GM12874 (cell line): ENCODE results near the gene GADL1.

Experiments used
- TF ChIP-seq, protein P1 (sequence below): IDR thresholded peaks from 2 replicates; pipeline ENCODE4 v1.5.1; 2011; ENCODE audit warnings: low read depth, mild to moderate bottlenecking, control low read depth, low read length, moderate library complexity; ENCODE audit not compliant: insufficient read depth

GADL1 gene

DNA sequence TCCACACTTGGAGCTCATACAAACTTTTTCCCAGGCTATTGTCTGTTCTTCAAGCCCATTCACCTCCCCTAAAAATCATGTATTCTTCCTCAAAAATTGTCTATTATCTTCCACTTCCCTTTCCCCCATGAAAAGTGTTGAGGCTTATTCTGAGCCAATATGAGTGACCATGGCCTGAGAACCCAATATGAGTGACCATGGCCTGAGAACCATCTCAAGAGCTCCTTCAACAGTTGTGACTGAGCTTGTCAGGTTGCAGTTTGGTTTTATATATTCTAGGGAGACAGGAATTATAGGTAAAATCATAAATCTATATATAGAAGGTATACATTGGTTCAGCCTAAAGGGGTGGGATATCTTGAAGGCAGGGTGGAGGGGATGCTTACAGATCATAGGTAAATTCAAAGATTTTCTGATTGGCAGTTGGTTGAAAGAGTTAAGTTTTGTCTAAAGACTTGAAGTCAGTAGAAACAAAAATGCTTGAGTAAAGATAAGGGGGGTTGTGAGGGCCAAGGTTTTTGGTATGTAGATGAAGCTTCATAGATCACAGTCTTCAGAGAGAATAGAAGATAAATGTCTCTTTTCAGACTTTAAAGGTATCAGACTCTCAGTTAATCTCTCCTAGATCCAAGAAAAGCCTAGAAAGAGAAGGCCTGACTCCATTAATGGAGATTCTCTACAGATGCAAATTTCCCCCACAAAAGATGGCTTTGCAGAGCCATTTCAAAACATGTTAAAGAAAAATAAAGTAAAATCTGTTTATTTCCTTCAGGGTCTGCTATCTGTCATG lies 192.2 kb downstream of the GADL1 start:
- TF ChIP-seq, protein P1, sequence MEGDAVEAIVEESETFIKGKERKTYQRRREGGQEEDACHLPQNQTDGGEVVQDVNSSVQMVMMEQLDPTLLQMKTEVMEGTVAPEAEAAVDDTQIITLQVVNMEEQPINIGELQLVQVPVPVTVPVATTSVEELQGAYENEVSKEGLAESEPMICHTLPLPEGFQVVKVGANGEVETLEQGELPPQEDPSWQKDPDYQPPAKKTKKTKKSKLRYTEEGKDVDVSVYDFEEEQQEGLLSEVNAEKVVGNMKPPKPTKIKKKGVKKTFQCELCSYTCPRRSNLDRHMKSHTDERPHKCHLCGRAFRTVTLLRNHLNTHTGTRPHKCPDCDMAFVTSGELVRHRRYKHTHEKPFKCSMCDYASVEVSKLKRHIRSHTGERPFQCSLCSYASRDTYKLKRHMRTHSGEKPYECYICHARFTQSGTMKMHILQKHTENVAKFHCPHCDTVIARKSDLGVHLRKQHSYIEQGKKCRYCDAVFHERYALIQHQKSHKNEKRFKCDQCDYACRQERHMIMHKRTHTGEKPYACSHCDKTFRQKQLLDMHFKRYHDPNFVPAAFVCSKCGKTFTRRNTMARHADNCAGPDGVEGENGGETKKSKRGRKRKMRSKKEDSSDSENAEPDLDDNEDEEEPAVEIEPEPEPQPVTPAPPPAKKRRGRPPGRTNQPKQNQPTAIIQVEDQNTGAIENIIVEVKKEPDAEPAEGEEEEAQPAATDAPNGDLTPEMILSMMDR: no peak

DNA sequence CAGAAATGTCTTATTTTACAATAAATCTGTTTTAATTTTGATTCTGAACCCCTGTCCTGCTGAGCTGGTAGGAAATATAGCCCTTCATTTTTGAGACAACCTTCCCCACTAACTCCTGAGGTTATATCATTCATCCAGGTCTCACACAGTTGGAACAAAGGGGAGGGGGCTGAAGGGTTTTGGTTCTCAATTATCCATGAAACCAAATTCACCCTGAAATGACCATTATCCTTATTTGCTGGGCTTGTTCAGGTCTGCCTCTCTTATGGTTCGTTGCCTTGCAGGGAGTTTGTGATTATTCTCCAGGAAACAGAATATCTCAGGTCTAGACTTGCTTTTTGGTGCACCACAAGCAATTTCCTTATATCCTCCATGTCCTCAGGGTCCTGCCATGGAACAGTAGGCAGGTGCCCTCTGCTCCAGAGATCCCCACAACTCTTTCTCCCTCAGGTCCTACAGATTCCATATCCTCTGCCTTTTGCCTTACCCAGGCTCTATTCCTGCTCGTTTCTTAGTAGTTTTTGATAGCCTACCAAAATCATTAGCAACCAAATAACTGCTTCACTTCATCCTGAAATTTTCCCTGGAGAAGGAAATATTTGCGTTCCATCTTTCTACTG lies 193.6 kb downstream of the GADL1 start:
- TF ChIP-seq, protein P1: no peak

DNA sequence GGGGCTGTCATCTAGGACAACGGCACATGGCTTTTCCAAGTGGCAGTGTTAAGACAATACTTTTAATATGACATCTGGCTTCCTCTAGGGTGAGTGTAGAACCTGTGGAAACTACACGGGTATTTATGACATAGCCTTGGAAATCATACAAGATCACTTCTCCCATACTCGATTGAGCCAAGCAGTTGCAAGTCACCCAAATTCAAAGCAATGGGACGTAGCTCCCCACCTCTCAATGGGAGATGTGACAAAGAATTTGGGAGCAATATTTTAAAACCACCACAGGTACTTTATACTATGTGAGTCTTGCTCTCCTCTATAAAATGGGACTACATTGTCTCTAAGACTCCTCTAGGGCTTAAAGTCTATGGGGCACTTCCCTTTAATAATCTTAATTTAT lies 194.5 kb downstream of the GADL1 start:
- TF ChIP-seq, protein P1: no peak

DNA sequence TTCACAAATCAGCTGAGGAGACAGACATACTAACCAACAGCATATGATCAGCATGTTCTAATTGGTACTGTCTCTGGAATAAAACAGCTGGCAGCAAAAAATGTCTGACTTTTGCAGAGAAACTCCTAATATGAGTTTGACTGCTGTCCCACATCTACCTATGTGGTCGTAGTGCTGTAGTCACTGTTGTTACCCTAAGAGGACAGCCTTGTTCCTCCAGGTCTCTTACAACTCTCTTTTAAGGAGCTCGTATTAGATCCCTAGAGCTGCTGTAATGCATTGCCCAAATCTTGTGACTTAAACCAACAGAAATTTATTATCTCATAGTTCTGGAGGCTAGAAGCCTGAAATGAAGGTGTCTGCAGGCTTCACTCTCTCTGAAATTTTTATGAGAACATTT lies 195.9 kb downstream of the GADL1 start:
- TF ChIP-seq, protein P1: no peak

DNA sequence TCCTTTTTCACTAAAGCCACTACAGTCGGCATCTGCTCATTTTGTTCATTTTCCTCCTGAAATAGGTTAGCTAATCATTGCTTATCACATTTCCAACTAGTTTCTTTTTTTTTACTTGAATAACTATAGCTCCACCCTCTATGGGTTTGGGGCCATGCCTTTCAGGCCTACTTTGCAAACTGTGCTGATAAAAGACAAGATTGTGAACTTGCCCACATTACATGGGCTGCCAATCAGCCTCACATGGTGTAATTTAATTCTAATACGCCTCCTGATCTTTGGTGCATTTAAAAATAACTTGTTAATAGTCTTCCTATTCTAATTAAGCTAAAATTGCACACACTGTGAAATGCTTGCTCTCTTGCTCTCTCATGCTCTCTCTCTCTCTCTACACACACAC lies 197.6 kb downstream of the GADL1 start:
- TF ChIP-seq, protein P1: no peak

DNA sequence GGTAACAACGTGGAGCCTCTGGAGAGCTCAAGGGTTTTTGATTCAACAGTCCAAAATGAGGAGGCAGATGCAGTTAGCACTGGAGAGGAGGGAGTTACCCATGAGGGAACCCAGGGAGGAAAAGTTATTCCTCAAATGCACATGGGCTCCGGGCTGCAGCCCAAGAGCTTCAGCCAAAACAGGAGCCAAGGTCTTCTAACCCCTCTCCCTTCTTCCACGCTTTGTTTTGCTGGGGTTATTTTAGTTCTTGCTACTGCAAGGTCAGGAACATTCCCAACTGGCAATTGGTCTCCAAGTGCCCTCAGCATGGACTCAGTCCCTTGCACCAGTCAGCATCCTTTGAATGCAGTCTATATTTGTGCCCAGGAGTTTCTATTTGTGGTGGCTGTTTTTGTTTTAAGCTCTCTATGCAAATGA lies 198.1 kb downstream of the GADL1 start:
- TF ChIP-seq, protein P1: no peak

DNA sequence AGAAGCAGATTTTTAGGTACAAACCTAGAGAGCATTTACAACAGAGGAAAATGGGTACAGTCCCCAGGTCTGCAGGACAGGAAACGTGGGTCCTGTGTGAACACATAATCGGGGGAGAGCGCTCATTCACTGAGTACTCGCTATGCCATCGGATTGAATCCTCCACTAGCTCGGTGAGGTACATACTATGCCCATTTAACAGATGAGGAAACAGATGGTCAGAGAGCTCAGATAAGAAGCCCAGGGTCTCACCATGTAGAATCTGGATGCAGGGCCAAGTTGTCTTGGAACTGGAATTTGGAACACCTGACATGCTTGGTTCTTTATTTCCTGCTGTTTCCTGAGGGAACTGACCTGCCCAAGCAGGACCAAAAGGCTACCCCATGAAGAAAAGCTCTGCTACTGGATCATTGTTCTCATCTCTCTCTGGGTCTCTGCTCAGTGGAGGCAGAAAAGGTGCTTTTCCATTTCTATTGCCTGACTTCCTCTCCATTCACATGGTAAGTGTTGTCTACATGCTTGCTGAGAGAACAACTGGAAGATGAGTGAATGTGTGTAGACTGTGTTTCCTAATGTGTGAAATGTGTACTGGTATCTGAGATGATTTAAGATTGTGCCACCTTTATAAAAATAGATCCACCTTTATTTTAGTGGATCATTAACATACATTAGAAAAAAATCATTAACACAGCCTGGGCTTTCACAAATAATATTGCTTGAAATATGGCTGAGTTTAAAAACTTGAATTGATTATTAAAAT lies 199.0 kb downstream of the GADL1 start:
- TF ChIP-seq, protein P1: no peak
